Caco-2 (cell line): ENCODE measurements around the gene MACROD2. TPM values are rescaled to one million over a fixed set of nuclear protein-coding genes. Genes with fewer than 3 reads are reported as not detected.

ENCODE experiments used
- BruUV-seq: library from RNA; stranded (reverse); fragments of 400-500 nt; replicated peaks from 2 replicates; lab custom pipeline; 2021; lab: Mats Ljungman, UMichigan
- CTCF ChIA-PET: fragments of 300-600 bp; sonication (Branson Sonifier 250); formaldehyde crosslinking; loops from one replicate; lab custom pipeline; 2022; ENCODE audit warnings: antibody characterized with exemption; lab: Charles Lee
- POLR2A ChIA-PET: fragments of 300-600 bp; sonication (Branson Sonifier 250); formaldehyde crosslinking; loops from one replicate; lab custom pipeline; 2022; ENCODE audit warnings: antibody characterized with exemption; lab: Charles Lee
- DNase-seq, 2 experiments: peaks; one replicate each; pipeline versions ENCODE4 v3.0.0 to v3.0.0-alpha.2; 2020 to 2022
- H3K27me3 ChIP-seq: replicated peaks from 2 replicates; pipeline ENCODE4 v1.6.0; 2011; ENCODE audit warnings: low read length; ENCODE audit not compliant: control insufficient read depth, insufficient read depth
- H3K36me3 ChIP-seq: 2 replicates; pipeline ENCODE4 v1.5.1; 2011; ENCODE audit warnings: low read length; ENCODE audit not compliant: control insufficient read depth, insufficient read depth
- H3K4me1 ChIP-seq: fragments of 250-450 bp; sonication (Bioruptor Pico); 2 replicates; pipeline ENCODE4 v1.5.1; 2020; ENCODE audit warnings: mild to moderate bottlenecking
- H3K4me3 ChIP-seq: 2 replicates; pipeline ENCODE4 v1.5.1; 2011; ENCODE audit warnings: low read depth, mild to moderate bottlenecking, control low read depth, low read length
- H3K9me3 ChIP-seq: fragments of 250-450 bp; sonication (Bioruptor Pico); 2 replicates; pipeline ENCODE4 v1.5.1; 2020; ENCODE audit warnings: mild to moderate bottlenecking, moderate library complexity
- H3K27ac Mint-ChIP-seq: one replicate; pipeline ENCODE4 v1.8.0; 2022; ENCODE audit warnings: mixed read lengths; ENCODE audit not compliant: unreplicated experiment
- H3K27me3 Mint-ChIP-seq: one replicate; pipeline ENCODE4 v1.8.0; 2022; ENCODE audit warnings: mixed read lengths; ENCODE audit not compliant: insufficient read depth, unreplicated experiment
- H3K36me3 Mint-ChIP-seq: one replicate; pipeline ENCODE4 v1.8.0; 2022; ENCODE audit warnings: mild to moderate bottlenecking, mixed read lengths; ENCODE audit not compliant: insufficient read depth, unreplicated experiment
- H3K4me1 Mint-ChIP-seq: one replicate; pipeline ENCODE4 v1.8.0; 2022; ENCODE audit warnings: low read depth, mixed read lengths; ENCODE audit not compliant: unreplicated experiment
- H3K4me3 Mint-ChIP-seq: one replicate; pipeline ENCODE4 v1.8.0; 2022; ENCODE audit warnings: mild to moderate bottlenecking, moderate library complexity, mixed read lengths; ENCODE audit not compliant: unreplicated experiment
- H3K9me3 Mint-ChIP-seq: one replicate; pipeline ENCODE4 v1.8.0; 2022; ENCODE audit warnings: mixed read lengths; ENCODE audit not compliant: unreplicated experiment
- intact Hi-C: fragments of 100-400 bp; cut with micrococcal nuclease; formaldehyde crosslinking; loops from one replicate; pipeline ENCODE4 v1.10.0; 2022; ENCODE audit not compliant: unreplicated experiment
- total RNA-seq: library from RNA; stranded (reverse); gene quantifications from 2 replicates; pipeline ENCODE4 v1.2.3, GENCODE V29; 2022
- TF ChIP-seq, protein P1 (sequence below), 2 experiments: fragments of 200-600 bp in 1 of 2; IDR thresholded peaks; 1 replicate in 1 of 2; 2 replicates in 1 of 2; pipeline versions ENCODE4 v1.5.1 to v1.8.0; 2011 to 2022; ENCODE audit warnings: antibody characterized with exemption in 1 of 2, control low read depth in 1 of 2, inconsistent platforms in 1 of 2, low read depth in 1 of 2, low read length in 1 of 2, mild to moderate bottlenecking in 1 of 2, moderate library complexity in 1 of 2; ENCODE audit not compliant: insufficient read depth in 1 of 2, severe bottlenecking in 1 of 2, unreplicated experiment in 1 of 2

Gene MACROD2
- total RNA-seq, 1 experiment from 2014 or later: 6.4 TPM

DNA sequence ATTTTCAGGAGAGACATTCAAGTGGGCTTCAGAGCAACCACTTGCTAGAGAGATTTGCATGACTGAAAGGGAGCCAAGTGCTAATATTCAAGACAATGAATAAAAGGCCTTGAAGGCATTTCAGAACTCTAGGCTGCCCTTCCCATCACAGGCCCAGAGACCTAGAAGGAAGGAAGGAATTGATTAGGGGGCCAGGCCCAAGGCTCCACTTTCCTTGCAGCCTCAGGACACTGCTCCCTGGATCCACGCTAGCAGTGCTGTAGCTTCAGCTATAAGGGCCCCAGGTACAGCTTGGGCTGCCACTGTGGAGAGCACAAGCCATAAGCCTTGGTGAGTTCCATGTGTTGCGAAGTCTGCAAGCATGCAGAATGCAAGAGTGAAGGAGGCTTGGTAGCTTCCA is 1074.0 kb downstream of the MACROD2 start:
- BruUV-seq: no TSS peak
- no peak for DNase-seq
- no peaks in the 10 kb centered on the region for H3K4me1 ChIP-seq
- H3K9me3 Mint-ChIP-seq: no peaks in the 10 kb centered on the region
- no peaks in the 10 kb centered on the region for H3K9me3 ChIP-seq
- no peak overlapping the region for H3K27ac Mint-ChIP-seq
- CTCF ChIA-PET: no interaction called here
- H3K4me1 Mint-ChIP-seq: no peaks in the 10 kb centered on the region
- POLR2A ChIA-PET: no interaction called here
- intact Hi-C loops: loop anchor here (10.0 kb wide), 1 partner anchor 165 kb away; no protein-coding TSS in a partner anchor
- no peaks in the 10 kb centered on the region for H3K27me3 Mint-ChIP-seq
- H3K27me3 ChIP-seq: no peaks in the 10 kb centered on the region
- H3K36me3 ChIP-seq: no peaks in the 10 kb centered on the region
- no peaks in the 10 kb centered on the region for H3K36me3 Mint-ChIP-seq
- TF ChIP-seq, protein P1, sequence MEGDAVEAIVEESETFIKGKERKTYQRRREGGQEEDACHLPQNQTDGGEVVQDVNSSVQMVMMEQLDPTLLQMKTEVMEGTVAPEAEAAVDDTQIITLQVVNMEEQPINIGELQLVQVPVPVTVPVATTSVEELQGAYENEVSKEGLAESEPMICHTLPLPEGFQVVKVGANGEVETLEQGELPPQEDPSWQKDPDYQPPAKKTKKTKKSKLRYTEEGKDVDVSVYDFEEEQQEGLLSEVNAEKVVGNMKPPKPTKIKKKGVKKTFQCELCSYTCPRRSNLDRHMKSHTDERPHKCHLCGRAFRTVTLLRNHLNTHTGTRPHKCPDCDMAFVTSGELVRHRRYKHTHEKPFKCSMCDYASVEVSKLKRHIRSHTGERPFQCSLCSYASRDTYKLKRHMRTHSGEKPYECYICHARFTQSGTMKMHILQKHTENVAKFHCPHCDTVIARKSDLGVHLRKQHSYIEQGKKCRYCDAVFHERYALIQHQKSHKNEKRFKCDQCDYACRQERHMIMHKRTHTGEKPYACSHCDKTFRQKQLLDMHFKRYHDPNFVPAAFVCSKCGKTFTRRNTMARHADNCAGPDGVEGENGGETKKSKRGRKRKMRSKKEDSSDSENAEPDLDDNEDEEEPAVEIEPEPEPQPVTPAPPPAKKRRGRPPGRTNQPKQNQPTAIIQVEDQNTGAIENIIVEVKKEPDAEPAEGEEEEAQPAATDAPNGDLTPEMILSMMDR (IDR thresholded peaks at IDR 0.05; ENCODE audit: insufficient read depth in 1 of 2, low read depth in 1 of 2, low read length in 1 of 2, severe bottlenecking in 1 of 2, unreplicated experiment in 1 of 2): no peak
- no peak overlapping the region for H3K4me3 Mint-ChIP-seq
- H3K4me3 ChIP-seq: no peak overlapping the region

DNA sequence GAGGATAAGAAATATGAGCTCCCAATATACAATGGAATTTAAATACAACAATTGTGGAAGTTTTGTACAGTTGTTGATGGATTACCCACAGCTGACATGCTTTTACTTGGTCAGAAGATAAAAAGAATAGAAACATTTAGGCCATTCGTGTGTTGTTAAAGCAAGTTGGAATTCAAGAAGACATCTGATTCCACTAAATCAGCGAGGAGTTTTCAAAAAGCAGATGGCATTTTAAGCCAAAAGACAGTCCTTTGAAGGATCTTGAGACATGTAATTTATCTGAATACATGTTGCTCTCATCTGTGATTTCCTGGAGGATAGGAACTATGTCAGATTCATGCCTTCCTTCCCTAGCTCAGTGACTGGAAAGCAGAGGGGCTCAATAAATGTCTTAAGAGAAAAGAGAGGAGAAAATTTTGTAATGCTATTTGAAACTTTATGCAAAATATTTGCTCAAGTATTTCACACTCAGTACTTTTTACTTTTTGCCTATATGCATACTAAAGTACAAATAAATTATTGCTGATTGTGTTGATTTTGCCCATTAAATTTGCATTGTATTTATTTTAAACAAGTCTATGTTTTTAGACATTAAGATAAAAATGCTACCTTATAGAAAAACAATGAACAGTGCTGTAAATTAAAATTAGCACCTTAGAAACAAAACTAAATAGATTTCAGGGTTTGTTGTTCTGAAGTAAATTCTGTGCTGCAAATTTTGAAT is 1075.9 kb downstream of the MACROD2 start:
- no peak for DNase-seq
- Histone ChIP-seq H3K4me3 (no peak overlapping the region), H3K27me3 (no peaks in the 10 kb centered on the region), H3K4me1 (no peaks in the 10 kb centered on the region), H3K36me3 (no peaks in the 10 kb centered on the region), H3K9me3 (no peaks in the 10 kb centered on the region)
- H3K36me3 Mint-ChIP-seq: no peaks in the 10 kb centered on the region
- no peaks in the 10 kb centered on the region for H3K9me3 Mint-ChIP-seq
- no peak overlapping the region for H3K27ac Mint-ChIP-seq
- no peaks in the 10 kb centered on the region for H3K27me3 Mint-ChIP-seq
- TF ChIP-seq, protein P1 (IDR thresholded peaks at IDR 0.05; ENCODE audit: insufficient read depth in 1 of 2, low read depth in 1 of 2, low read length in 1 of 2, severe bottlenecking in 1 of 2, unreplicated experiment in 1 of 2): no peak
- H3K4me3 Mint-ChIP-seq: no peak overlapping the region
- no TSS peak for BruUV-seq
- H3K4me1 Mint-ChIP-seq: no peaks in the 10 kb centered on the region
- intact Hi-C loops: no loop called here
- ChIA-PET POLR2A (no interaction called here), CTCF (no interaction called here)

DNA sequence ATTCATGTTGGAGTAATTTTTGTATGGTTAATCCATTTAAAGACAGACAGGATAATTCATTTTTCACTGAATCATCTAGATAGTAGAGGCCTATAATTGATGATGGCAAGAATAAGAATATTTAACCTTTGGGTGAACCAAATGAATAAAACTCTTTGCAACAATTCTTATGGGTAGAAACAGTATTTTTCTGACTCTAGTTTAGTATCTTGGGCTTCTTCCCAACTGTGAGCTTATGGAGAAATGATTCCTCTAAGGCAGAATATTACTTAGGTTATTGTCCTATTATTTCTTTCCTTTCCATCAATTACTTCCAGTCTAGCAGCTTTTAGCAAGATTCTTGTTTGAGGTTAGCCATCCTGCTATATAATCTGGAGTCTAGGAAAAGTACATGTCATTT is 1077.0 kb downstream of the MACROD2 start:
- Mint-ChIP-seq H3K36me3 (no peaks in the 10 kb centered on the region), H3K4me1 (no peaks in the 10 kb centered on the region), H3K9me3 (no peaks in the 10 kb centered on the region), H3K4me3 (no peak overlapping the region), H3K27me3 (no peaks in the 10 kb centered on the region), H3K27ac (no peak overlapping the region)
- Histone ChIP-seq H3K36me3 (no peaks in the 10 kb centered on the region), H3K4me1 (no peaks in the 10 kb centered on the region), H3K4me3 (no peak overlapping the region), H3K9me3 (no peaks in the 10 kb centered on the region), H3K27me3 (no peaks in the 10 kb centered on the region)
- no peak for DNase-seq
- intact Hi-C loops: no loop called here
- POLR2A ChIA-PET: no interaction called here
- CTCF ChIA-PET: no interaction called here
- TF ChIP-seq, protein P1 (IDR thresholded peaks at IDR 0.05; ENCODE audit: insufficient read depth in 1 of 2, low read depth in 1 of 2, low read length in 1 of 2, severe bottlenecking in 1 of 2, unreplicated experiment in 1 of 2): no peak
- BruUV-seq: no TSS peak
